HG03575 (cell line): Measurements from ENCODE around the gene CDNF.

Experiments used
- ATAC-seq: cut with Tn5 transposase; IDR thresholded peaks from one replicate; pipeline ENCODE4 v1.9.1; 2021; ENCODE audit not compliant: unreplicated experiment, insufficient number of reproducible peaks, low FRiP score; ENCODE audit errors: extremely low read depth

The CDNF gene

GRCh38 chr10:14810969-14811953 lies 26.6 kb downstream of the CDNF start:
- ATAC-seq = no peak

GRCh38 chr10:14806318-14806717 lies 31.5 kb downstream of the CDNF start:
- ATAC-seq = no peak

GRCh38 chr10:14803827-14804226 lies 34.0 kb downstream of the CDNF start:
- no peak for ATAC-seq

DNA sequence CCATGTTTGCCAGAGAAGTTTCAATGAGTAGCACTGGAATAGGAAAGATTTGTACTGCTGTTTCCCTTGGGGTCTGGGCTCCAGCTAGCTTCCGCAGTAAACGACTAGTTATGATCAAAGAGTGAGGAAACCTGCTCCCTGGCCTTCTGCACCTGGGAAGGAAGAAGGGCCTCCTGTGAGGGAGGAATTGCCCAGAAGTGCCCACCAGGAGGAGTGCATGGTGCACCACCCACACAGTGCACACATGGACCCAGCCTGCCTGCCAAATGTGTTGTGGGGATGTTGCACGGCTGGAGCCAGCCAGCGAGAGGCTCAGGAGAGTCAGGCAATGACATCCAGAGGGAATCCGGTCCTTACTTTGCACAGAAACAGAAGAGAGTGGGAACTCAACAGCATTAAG lies 36.1 kb downstream of the CDNF start:
- no peak for ATAC-seq

GRCh38 chr10:14800397-14800796 lies 37.4 kb downstream of the CDNF start:
- ATAC-seq = no peak

GRCh38 chr10:14798636-14799035 lies 39.2 kb downstream of the CDNF start:
- ATAC-seq = no peak

- no peak for ATAC-seq
These were observed 49.9 kb downstream of the CDNF start for GRCh38 chr10:14787938-14788337.

- ATAC-seq = no peak
These were observed 53.3 kb downstream of the CDNF start for GRCh38 chr10:14784459-14785055.

- ATAC-seq = no peak
These were observed 55.0 kb downstream of the CDNF start for GRCh38 chr10:14782691-14783363.

DNA sequence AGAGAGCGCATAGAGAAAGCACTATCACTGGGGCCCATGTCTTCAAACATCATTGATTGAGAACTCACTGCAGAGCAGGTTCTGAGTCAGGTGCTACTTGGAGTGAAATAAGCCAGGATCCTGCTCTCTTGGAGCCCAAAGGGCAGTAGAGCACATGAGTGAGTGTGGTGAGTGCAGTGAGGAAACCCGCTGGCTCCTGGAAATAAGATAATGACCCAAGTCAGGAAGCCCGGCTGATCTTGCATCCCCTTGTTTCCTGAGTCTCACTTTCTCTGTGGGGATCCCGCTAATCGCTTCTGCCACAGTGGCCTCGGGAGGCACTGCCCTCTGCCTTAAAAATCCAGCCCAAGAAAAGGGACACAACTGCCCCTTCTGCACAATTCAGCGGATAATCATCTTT lies 56.1 kb downstream of the CDNF start:
- no peak for ATAC-seq

- no peak for ATAC-seq
These were observed 58.7 kb downstream of the CDNF start for GRCh38 chr10:14779001-14779651.

- ATAC-seq = no peak
These were observed 61.3 kb downstream of the CDNF start for GRCh38 chr10:14776546-14776945.

GRCh38 chr10:14775656-14776055 lies 62.2 kb downstream of the CDNF start:
- no peak for ATAC-seq

DNA sequence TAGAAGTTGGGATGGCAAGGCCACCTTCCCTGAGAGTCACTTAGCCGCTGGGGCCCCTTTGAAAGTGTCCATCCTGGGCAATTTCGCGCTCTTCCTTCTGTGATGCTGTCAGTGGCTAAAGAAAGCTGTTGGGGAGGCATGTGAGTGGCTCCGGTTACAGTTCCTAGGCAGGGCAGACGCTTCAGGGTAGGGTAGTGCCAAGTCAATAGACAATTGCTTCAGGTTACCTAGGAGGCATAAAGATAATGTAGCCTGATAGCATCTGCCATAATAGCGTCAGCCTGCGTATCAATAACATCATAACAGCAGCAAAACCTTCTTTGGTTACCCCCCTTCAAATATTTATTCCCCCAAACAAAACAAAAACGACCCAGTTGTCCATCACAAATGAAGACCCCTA lies 63.0 kb downstream of the CDNF start, which contains the start of gene FAM107B:
TSS of gene FAM107B (minus strand) at position 101 of the 400 bp plus-strand sequence. CDS start 234 bp downstream, outside the sequence.
- no peak for ATAC-seq

- ATAC-seq = no peak
These were observed 63.6 kb downstream of the CDNF start for GRCh38 chr10:14774214-14774580.

DNA sequence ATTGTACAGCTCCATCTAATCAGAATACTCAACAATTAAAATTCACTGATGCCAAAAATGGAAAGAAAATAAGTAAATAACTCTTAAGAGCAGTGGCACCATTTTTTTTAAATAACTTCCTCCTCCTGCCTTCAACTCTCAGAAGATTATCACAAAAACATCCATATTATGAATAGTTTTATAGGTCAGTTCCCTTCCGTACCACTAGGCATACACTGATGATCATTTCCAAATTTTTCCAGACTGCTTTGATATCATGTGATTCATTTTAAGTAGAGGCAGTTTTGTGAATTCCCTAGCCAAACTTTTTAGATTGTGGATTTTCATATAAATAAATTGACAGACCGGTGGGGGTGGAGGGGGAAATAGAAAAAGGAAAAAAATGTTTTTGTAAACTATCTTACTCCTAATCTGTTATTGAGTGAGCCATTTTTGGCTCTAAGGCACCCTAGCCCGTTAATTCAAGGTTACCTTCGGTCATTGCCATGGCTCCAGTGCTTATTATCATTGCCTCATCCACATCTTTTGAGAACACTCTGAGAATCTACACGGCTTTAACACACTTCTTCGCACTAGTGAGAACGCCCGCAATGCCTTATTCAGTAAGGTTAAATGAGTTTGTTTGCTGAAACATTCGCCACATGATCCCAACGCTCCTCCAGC lies 64.2 kb downstream of the CDNF start:
- no peak for ATAC-seq

DNA sequence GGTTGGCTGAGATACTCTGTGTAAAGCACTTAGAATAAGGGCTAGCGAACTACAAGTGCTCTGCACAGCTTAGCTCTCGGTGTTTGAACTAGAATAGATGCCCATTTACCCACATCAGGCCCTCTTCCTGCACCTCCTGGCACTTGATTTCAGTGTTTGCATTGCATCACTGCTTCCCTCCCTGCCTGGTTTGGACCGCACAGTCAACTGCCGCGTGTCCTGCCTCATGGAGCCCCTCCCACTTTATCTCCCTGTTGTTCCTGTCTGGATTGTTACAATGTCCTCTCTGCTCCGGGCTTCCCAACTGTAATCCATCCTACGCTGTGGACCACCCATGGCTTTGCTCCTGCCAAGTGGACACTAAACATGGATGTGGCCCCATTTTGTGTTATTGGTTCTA lies 65.4 kb downstream of the CDNF start:
- ATAC-seq = no peak

- ATAC-seq = no peak
These were observed 66.9 kb downstream of the CDNF start for GRCh38 chr10:14770927-14771326.
